Vagina (tissue), 2 donors: Measurements from ENCODE around the gene SNX32. TPM values are rescaled to one million over a fixed set of nuclear protein-coding genes. Genes with fewer than 3 reads are reported as not detected.

Source experiments
- DNase-seq, 2 donors: peaks; one replicate each; pipeline ENCODE4 v3.0.0-alpha.2; 2017; ENCODE audit errors: extremely low spot score in 2 of 2
- H3K27ac ChIP-seq: fragments of 200-600 bp; sonication (generic); one replicate; pipeline ENCODE4 v1.5.1; 2019
- H3K27me3 ChIP-seq: fragments of 200-600 bp; sonication (generic); one replicate; pipeline ENCODE4 v1.5.1; 2019
- H3K36me3 ChIP-seq, 2 donors: fragments of 200-600 bp; sonication (generic); one replicate each; pipeline ENCODE4 v1.5.1; 2017 to 2019
- H3K4me1 ChIP-seq: fragments of 200-600 bp; sonication (generic); one replicate; pipeline ENCODE4 v1.5.1; 2019
- H3K4me3 ChIP-seq, 2 donors: fragments of 200-600 bp; sonication (generic); 1 replicate in 1 of 2; 2 replicates in 1 of 2; pipeline ENCODE4 v1.5.1; 2016 to 2019
- H3K9me3 ChIP-seq: fragments of 200-600 bp; sonication (generic); one replicate; pipeline ENCODE4 v1.5.1; 2019
- CTCF ChIP-seq, 3 experiments: fragments of 450-650 bp in 2 of 3; fragments of 200-600 bp in 1 of 3; sonication (generic) in 1 of 3; IDR thresholded peaks; one replicate each; pipeline ENCODE4 v1.5.1; 2017 to 2019; ENCODE audit warnings: antibody characterized with exemption in 3 of 3, mild to moderate bottlenecking in 2 of 3, moderate library complexity in 2 of 3
- POLR2A ChIP-seq, 2 donors: fragments of 450-650 bp; IDR thresholded peaks; one replicate each; pipeline ENCODE4 v1.6.1; 2017; ENCODE audit warnings: antibody characterized with exemption in 2 of 2, mild to moderate bottlenecking in 2 of 2, moderate library complexity in 2 of 2
- POLR2AphosphoS5 ChIP-seq, 2 donors: sonication (generic); formaldehyde crosslinking; IDR thresholded peaks; one replicate each; pipeline ENCODE4 v1.9.0; 2017; ENCODE audit warnings: antibody characterized with exemption in 2 of 2, mild to moderate bottlenecking in 2 of 2, low read depth in 1 of 2; ENCODE audit not compliant: insufficient read depth in 1 of 2
- intact Hi-C: fragments of 100-400 bp; cut with DNase I; formaldehyde crosslinking; loops from one replicate; pipeline ENCODE4 v1.15.1; 2023
- total RNA-seq: library from RNA; depleted of rRNA; stranded (reverse); fragments of >200 nt; gene quantifications from one replicate; pipeline ENCODE4 v1.2.3, GENCODE V29; 2016

SNX32 gene
- total RNA-seq, 1 donor from 2014 or later: 1.5 TPM

- TF ChIP-seq CTCF (IDR thresholded peaks at IDR 0.05) (no peak), POLR2AphosphoS5 (IDR thresholded peaks at IDR 0.05; ENCODE audit: insufficient read depth in 1 of 2, low read depth in 1 of 2) (no peak), POLR2A (IDR thresholded peaks at IDR 0.05) (no peak)
- Histone ChIP-seq H3K27me3 (peaks cover 5% of the 10 kb centered on the region), H3K36me3 (no peaks in the 10 kb centered on the region), H3K27ac (no peak overlapping the region), H3K9me3 (no peaks in the 10 kb centered on the region), H3K4me1 (peaks cover 42% of the 10 kb centered on the region), H3K4me3 (no peak overlapping the region)
- intact Hi-C loops: no loop called here
- DNase-seq: no peak
These were observed 42.7 kb upstream of the SNX32 start for GRCh38 chr11:65790902-65791650.

DNA sequence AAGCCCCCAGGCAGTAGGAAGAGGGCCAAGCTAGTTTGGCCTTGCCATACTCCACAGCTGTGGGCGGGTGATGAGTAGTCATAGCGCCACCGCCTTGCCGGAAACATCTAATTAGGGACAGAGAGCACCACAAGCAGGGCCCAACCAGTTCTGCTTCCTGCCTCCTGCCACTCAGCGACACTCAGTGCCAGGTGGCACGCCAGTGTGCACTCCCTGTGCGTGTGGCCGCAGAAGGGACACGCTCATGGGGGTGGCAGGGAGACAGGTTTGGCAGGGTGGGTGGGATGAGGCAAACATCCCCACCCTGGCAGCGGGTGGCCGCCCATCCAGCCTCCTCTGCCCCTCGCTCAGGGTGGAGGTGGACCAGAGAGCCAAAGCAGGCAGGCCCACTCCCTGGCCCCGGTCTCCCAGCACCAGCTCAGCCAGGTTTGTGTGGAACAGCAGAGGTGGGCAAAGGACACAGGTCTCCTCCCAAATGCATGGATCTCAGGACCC is 42.0 kb upstream of the SNX32 start:
- intact Hi-C loops: no loop called here
- H3K36me3 ChIP-seq: no peaks in the 10 kb centered on the region
- no peak overlapping the region for H3K27ac ChIP-seq
- peaks cover 35% of the 10 kb centered on the region for H3K4me1 ChIP-seq
- no peaks in the 10 kb centered on the region for H3K9me3 ChIP-seq
- DNase-seq: no peak
- TF ChIP-seq POLR2A (IDR thresholded peaks at IDR 0.05) (no peak), POLR2AphosphoS5 (IDR thresholded peaks at IDR 0.05; ENCODE audit: insufficient read depth in 1 of 2, low read depth in 1 of 2) (peak in 1 of 2 donors; percentile 53)
- H3K27me3 ChIP-seq: no peaks in the 10 kb centered on the region
- no peak overlapping the region for H3K4me3 ChIP-seq

DNA sequence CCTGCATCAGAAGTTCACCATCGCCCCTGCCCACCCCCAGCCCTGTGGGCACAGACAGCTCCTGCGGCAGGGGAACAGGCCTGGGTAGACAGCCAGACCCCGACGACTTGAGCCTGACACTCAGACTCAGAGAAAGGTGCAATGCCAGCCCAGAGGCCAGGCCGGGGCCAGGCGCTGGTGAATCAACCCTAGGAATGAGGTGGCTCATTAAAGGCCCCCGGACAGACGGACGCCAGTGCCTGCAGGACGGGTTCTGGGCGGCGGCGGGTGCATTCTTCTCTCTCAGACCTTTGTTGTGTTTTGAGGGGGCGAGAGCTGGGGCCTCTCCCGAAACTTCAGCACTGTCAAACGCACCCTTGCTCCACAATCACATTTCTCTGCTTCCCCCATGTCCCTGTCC is 41.3 kb upstream of the SNX32 start:
- no peak for TF ChIP-seq POLR2A (IDR thresholded peaks at IDR 0.05)
- TF ChIP-seq CTCF (IDR thresholded peaks at IDR 0.05): no peak
- TF ChIP-seq POLR2AphosphoS5 (IDR thresholded peaks at IDR 0.05; ENCODE audit: insufficient read depth in 1 of 2, low read depth in 1 of 2): no peak
- no peaks in the 10 kb centered on the region for H3K27me3 ChIP-seq
- H3K4me1 ChIP-seq: peaks cover 31% of the 10 kb centered on the region
- no peak overlapping the region for H3K27ac ChIP-seq
- H3K9me3 ChIP-seq: no peaks in the 10 kb centered on the region
- no peak for DNase-seq
- intact Hi-C loops: no loop called here
- no peaks in the 10 kb centered on the region for H3K36me3 ChIP-seq
- peak overlapping the region in 1 of 2 donors; percentile 4 for H3K4me3 ChIP-seq

DNA sequence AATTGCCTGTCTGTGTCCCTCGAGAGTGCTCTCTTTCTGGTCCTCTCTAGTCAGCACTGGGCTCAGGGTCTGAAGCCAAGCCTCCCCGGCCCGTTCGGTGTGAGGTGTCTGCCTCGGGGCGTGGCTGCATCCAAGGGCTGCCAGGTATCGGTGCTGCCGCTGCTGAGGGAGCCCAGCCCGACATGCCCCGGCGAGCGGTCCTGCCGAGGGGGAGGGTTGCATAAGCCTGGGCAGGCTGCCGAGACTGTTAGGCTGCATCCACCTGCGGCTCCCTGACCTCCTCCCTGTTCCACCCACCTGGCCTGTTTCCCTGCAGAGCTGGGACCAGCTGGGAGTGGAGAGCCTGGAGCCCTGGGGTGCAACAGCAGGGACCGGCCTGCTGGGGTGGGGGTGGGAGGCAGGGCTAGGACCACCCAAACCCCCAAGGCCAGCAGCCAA is 40.6 kb upstream of the SNX32 start:
- Histone ChIP-seq H3K4me1 (peaks cover 24% of the 10 kb centered on the region), H3K4me3 (no peak overlapping the region), H3K9me3 (no peaks in the 10 kb centered on the region), H3K27ac (no peak overlapping the region), H3K36me3 (no peaks in the 10 kb centered on the region), H3K27me3 (no peaks in the 10 kb centered on the region)
- TF ChIP-seq POLR2AphosphoS5 (IDR thresholded peaks at IDR 0.05; ENCODE audit: insufficient read depth in 1 of 2, low read depth in 1 of 2) (peak in 1 of 2 donors; percentile 47), POLR2A (IDR thresholded peaks at IDR 0.05) (no peak)
- intact Hi-C loops: no loop called here
- no peak for DNase-seq

DNA sequence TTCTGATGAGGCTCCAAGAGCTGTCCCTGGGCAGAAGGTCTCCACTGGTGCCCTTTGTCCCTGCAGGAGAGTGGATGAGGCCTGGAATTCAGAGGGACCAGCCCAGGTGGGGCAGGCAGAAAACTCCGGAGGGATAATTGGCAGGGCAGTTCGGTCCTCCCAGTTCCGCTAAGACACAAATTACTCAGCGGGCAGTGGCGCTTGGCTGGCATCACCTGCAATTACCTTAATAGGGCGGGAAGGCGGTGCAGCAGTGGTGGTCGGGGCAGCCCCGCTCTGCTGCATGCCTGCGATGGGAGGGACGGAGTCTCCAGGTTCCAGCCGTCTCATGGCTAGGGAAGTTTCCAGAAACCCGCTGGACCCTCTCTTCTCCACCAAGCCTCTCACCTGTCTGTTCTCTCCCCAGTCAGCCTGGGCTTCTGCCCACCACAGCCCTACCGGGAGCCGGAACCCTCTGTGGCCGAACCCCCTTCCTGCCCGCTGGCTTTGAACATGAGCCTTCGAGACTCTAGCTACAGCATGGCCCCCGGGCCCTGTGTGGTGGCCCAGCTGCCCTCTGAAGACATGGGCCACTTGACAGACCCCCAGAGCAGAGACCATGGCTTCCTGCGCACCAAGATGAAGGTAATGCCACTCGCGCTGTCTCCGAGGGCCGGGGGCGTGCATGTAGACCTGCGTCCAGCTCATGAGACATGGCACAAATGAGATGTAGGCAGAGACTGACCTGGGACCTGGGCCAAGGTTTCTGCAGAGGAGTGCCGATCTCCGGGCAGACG is 40.0 kb upstream of the SNX32 start:
- Histone ChIP-seq H3K36me3 (no peaks in the 10 kb centered on the region), H3K4me3 (no peak overlapping the region), H3K27me3 (no peaks in the 10 kb centered on the region), H3K9me3 (no peaks in the 10 kb centered on the region), H3K27ac (no peak overlapping the region), H3K4me1 (peaks cover 21% of the 10 kb centered on the region)
- DNase-seq: no peak
- no peak for TF ChIP-seq POLR2A (IDR thresholded peaks at IDR 0.05)
- TF ChIP-seq CTCF (IDR thresholded peaks at IDR 0.05): no peak
- TF ChIP-seq POLR2AphosphoS5 (IDR thresholded peaks at IDR 0.05; ENCODE audit: insufficient read depth in 1 of 2, low read depth in 1 of 2): no peak
- intact Hi-C loops: no loop called here
